Left colon (tissue), 2 donors: ENCODE results near the gene STRIT1. TPM values are rescaled to one million over a fixed set of nuclear protein-coding genes. Genes with fewer than 3 reads are reported as not detected.
"Not testable (repeated sequence)": the region's sequence is repeated elsewhere in the genome, so short reads cannot be mapped to it uniquely, and the experiment has no call there.

Source experiments
- ATAC-seq: fragments of 200-7000 bp; cut with Tn5 transposase; one replicate; pipeline ENCODE4 v1.9.1; 2020; ENCODE audit warnings: mild to moderate bottlenecking, moderate library complexity
- DNase-seq, 2 donors: peaks; one replicate each; pipeline ENCODE4 v3.0.0-alpha.2; 2020
- intact Hi-C, 2 donors: fragments of 100-400 bp; cut with DNase I in 1 of 2; cut with micrococcal nuclease in 1 of 2; formaldehyde crosslinking; loops; one replicate each; pipeline versions ENCODE4 v1.11.2 to v1.14.0; 2022; cut with DNase I, micrococcal nuclease
- total RNA-seq, 2 donors: library from RNA; stranded (reverse); fragmentation: NEBNext Ultra II Directional; extraction: Animal tissue kit (Norgen Biotek cat#: 25700); gene quantifications; one replicate each; pipeline ENCODE4 v1.2.1, GENCODE V29; 2021
- donor health status: DM: no; HTN: no; CAD: no.
- donor health status: DM: yes; HTN: yes; CAD: no.

Gene STRIT1
- total RNA-seq, 2 donors from 2014 or later = not detected

DNA sequence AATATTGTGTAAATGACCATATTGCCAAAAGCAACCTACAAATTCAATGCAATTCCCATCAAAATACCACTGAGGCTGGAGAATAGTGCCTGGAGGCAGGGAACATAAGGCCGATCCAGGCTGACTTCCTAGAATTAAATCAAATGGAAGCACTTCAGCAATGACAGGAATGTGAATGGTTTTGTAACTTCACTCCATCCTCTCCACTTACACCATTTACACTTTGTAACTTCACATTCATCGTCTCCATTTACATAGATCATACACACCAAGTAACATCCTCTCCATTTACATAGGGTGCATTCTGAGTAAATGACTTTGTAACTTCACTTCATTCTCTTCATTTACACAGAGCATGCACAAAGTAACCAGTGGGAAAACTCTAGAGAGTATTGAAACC is 11.6 kb downstream of the STRIT1 start:
- ATAC-seq (no peak), DNase-seq (no peak)
- intact Hi-C loops = no loop called here

DNA sequence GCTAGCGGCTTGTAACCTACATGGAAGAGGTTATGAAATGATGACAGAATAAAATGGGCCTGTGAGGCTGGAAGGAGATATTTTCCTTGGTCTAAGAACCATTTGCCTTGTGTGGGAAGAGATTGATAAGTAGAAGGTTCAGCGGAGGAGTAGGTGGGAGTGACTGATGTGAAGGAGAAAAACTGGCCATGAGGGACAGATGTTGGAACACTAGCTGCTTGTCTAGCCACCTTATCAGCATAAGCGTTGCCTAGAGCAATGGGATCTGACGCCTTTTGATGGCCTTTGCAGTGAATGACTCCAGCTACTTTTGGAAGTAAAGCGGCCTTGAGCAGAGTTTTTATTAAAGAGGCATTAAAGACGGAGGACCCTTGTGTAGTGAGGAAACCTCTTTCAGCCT is 17.4 kb downstream of the STRIT1 start:
- ATAC-seq, intact Hi-C loops, DNase-seq: not testable (repeated sequence)

DNA sequence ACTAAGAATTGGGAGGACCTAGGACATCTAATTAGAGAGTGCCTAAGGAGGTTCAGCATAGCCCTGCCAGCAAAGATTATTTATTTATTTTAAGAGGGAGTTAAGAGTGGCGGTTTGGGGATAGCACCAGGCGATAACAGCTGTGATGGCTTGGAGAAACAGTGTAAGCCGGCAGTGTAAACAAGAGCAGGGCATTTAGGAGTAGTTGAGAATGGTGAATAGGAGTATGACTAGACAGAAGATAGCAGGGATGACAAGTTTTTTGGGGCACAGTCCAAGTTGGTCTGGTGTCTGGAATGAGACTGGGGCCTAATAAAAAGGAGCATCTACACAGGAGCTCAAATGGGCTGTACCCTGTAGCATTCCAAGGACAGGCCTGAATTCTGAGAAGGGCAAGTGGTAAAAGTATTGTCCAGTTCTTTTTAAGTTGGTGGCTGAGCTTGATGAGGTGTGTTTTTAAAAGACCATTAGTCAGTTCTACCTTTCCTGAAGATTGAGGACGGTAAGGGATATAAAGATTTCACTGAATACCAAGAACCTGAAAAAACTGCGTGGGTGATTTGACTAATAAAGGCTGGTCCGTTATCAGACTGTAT is 18.2 kb downstream of the STRIT1 start:
- not testable (repeated sequence) for ATAC-seq, DNase-seq

DNA sequence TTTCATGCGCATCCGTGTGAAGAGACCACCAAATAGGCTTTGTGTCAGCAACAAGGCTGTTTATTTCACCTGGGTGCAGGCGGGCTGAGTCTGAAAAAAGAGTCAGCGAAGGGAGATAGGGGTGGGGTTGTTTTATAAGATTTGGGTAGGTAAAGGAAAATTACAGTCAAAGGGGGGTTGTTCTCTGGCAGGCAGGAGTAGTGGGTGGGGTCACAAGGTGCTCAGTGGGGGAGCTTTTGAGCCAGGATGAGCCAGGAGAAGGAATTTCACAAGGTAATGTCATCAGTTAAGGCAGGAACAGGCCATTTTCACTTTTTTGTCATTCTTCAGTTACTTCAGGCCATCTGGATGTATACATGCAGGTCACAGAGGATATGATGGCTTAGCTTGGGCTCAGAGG is 19.0 kb downstream of the STRIT1 start:
- DNase-seq, ATAC-seq, intact Hi-C loops: not testable (repeated sequence)

More for the DNA sequence above, 18.2 kb downstream of the STRIT1 start:
- intact Hi-C loops = not testable (repeated sequence)

DNA sequence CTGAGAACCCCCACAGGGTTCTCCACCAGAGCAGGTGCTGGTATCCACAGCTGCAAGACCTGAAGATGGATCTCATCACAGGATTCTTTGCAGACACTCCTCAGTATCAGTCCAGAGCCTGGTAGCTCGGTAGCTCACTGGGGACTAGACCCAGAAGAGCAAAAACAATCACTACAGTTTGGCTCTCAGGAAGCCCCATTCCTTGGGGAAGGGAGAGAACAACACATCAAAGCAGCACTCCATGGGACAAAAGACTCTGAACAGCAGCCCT is 22.2 kb downstream of the STRIT1 start:
- no peak for ATAC-seq
- intact Hi-C loops = no loop called here
- no peak for DNase-seq

DNA sequence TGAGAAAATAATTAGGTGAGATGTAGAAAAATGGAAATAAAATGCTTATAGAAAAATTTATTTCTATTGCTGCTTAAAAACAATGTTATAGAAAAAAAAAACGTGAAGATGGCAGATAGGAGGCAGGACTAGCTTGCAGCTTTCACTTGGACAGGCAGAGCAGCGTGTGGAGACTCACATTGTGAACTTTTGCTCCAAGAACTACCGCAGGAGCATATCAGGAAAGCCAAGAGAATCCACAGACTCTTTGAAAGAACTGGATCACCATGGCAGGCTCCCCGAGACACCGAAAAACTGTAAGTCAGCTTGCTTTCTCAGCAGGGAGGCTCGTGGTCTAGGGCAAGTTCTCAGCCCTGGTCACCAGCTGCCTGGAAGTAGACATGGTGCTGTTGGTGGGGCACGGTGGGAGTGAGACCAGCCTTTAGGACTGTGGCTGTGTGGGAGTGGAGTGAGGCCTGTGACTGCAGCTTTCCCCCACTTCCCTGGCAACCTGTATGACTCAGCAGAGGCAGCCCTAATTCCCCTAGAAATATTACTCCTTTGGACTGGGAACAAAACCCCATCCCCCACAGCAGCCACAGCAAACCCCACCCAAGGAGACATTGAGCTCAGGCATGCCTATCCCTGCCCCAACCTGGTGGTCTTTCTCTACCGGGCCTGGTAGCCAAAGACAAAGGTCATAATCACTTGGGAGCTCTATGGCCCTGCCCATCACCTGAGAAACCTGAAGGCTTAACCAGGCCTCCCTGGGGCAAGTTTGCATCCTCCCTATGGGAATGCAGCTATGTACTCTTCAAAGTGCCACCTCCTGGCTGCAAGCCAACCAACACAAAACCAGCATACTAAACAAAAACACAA is 22.8 kb downstream of the STRIT1 start:
- intact Hi-C loops = no loop called here
- DNase-seq (no peak), ATAC-seq (no peak)

DNA sequence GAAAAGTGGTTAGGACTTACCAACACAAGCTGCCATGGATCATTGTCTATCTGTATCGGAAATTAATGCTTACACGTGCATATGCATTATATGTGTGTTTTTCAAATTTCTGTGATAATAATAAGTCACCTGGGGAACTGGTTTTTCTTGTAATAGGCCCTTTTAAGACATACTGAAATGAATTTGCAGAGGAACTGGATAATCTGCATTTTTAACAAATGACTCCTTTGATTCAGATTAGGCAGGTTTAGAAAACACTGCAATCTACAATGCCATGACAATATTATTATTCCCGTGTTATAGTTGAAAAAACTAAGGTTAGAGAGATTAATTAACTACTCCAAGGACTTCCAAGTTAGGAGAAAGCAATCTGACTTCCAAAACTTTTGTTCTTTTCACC is 23.4 kb downstream of the STRIT1 start:
- DNase-seq (no peak), ATAC-seq (no peak)
- intact Hi-C loops = no loop called here

DNA sequence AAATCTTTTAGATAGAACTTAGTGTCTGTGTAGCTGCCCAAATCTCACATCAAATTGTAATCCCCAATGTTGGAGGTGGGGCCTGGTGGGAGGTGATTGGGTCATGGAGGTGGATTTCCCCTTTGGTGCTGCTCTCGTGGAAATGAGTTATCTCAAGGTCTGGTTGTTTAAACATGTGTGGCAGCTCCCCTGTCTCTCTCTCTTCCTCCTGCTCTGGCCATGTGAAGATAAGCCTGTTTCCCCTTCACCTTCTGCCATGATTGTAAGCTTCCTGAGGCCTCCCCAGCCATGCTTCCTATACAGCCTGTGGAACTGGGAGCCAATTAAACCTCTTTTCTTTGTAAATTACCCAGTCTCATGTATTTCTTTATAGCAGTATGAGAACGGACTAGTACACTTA is 30.6 kb downstream of the STRIT1 start:
- intact Hi-C loops, DNase-seq, ATAC-seq: not testable (repeated sequence)

DNA sequence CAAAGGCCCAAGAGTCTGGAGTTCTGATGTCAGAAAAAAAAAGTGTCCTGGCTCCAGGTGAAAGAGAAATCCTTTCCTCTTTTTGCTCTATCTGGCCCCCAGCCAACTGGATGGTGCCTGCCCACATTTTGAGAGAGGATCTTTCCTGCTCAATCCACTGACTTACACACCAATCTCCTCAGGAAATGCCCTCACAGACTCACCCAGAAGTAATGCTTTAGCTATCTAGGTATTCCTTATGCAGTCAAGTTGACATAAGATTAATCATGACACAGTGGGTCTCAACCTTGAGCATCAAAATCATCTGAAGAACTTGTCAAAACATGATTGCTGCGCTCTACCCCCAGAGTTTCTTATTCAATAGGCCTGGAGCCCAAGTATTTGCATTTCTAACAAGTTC is 31.2 kb downstream of the STRIT1 start:
- intact Hi-C loops = no loop called here
- no peak for DNase-seq

DNA sequence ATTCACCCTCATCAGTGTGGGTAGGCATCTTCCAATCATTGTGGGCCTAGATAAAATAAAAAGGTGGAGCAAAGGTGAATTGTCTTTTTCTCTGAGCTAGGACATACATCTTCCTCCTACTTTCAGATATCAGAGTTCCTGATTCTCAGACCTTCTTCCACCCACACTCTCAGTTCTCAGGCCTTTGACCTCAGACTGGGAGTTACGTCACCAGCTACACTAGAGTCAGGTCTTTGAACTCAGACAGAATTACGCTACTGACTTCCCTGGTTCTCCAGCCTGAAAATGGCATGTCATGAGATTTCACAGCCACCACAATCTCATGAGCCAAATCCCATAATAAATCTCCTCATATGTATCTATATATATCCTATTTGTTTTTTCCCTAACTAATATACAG is 39.0 kb downstream of the STRIT1 start:
- DNase-seq (no peak), ATAC-seq (no peak)
- intact Hi-C loops = no loop called here

More for the DNA sequence above, 31.2 kb downstream of the STRIT1 start:
- no peak for ATAC-seq

DNA sequence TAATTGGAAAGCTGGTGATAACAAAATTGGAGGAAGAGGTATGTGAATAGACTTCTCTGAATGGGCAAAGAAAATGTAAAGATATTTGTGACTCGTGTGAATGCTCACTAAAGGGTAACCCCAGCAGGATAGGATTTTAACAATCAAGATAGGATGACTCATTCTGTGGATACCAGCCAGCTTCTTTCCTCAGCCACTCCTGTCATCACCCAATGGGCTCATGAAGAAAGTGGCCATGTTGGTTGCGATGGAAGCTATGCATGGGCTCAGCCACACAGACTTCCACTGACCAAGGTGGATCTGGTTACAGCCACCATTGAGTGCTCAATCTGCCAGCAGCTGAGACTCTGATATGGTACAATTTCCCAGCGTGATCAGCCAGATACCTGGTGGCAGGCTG is 40.9 kb downstream of the STRIT1 start:
- no peak for ATAC-seq
- DNase-seq = no peak
- intact Hi-C loops = no loop called here

DNA sequence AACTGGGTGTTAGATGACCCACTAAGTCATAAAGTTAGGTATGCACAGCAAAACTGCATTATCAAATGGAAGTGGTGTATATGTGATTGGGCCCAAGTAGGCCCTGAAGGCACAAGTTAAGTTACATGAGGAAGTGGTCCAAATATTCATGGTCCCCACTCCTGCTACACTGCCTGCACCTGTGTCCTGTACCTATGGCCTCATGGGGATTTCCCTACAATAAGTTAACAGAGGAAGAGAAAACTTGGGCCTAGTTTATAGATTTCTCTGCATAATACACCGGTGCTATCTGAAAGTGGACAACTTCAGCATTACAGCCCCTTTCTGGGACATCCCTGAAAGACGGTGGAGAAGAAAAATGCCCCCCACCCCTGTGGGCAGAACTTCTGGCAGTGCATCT is 41.5 kb downstream of the STRIT1 start:
- intact Hi-C loops = no loop called here
- ATAC-seq (no peak), DNase-seq (no peak)

DNA sequence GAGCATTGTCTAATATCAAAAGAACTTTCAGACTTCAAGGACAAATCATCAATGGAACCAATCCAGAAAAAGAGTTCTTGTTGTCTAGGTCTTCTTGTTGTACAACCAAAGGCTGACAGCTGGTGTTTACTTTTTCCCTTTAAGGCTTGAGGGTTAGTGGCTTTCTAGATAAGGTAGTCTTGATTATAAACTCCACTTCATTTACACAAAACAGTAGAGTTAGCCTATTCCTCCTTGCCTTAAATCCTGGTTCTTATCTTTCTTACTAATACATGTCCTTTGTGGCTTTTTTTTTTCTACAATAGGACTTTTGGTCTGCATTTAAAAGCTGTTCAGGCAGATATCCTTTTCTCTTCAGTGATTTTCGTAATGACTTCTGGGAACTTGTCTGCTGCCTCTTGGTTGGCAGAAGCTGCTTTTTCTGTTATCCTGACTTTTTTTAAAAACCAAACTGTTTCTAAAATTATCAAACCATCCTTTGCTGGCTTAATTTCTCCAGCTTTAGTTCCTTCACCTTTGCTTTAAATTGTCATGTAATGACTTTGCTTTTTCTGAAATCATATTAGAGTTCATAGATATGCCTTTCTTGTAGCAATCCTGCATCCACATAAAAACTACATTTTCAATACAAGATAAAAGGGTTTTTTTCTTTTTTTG is 44.8 kb downstream of the STRIT1 start:
- ATAC-seq = no peak
- DNase-seq = no peak
- intact Hi-C loops = no loop called here

DNA sequence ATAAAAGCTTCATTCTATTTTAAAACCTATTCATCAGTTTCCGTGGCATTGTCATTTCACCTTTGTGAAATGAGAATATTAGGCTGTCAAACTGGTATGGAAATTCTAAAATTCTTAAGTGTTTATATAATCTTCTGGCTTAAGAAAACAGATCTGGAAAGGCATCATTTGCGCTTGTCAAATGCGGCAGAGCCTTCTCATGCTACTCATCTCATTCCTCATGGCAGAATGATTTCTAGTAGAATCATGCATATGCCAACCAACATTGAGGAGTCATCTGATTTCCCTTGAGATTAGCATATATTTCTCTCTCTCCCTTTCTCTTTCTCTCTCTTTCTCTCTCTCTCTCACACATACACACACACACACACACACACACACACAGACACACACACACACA is 48.8 kb downstream of the STRIT1 start:
- DNase-seq (no peak), ATAC-seq (no peak)
- intact Hi-C loops = no loop called here

DNA sequence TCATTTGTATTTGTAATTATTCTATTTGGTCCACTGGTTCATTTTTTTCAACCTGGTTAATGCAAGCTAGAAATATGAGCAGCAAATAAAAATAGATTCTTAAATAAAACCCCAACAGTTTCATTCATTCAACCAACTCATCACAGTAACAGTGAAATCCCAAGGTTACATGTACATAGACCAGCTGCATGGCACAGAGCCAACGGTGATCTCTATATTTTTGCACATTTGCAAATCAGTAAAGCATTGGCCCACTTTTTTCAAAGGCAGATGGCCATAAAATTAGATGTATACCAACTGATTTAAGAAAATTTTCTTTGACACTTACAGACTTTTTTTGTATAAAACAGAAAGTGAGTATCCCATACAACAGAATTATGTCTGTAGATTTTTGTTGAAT is 49.3 kb downstream of the STRIT1 start:
- DNase-seq (no peak), ATAC-seq (no peak)
- intact Hi-C loops = no loop called here

DNA sequence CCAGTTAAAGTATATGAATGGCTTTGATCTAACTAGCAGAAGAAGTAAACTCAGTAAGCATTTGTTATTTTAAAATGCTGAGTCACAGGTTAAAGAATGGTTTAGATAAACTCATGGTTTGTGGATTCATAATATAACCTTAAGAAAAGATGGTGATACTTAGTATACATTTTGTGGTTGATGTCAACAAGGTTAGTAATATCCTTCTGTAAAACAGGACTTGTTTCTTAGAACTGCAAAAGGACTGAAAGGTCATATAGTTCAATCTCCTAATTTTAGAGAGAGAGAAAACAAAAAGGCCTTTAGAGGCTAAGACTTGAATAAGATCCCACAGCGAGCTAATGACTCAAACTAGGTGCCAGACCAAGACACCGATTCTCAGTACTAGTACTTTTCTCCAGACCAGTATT is 50.0 kb downstream of the STRIT1 start:
- ATAC-seq (no peak), DNase-seq (no peak)
- intact Hi-C loops = no loop called here

DNA sequence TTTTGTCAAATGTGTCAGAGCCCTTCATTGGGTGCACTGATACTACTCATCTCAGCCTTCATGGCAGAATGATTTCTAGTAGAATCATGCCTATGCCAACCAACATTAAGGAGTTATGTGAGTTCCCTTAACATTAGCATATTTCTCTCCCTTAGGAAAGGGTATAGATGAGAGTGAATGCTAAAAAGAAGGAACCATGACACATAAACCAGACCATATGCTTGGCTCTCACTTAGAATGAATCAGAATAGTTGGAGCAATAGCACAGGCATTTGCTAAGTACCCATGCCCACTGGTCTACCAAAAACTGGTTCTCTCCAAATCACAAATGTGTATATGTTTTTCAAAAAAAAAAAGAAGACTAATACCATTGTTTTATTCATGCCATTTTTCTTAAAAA is 51.1 kb downstream of the STRIT1 start:
- DNase-seq (no peak), ATAC-seq (no peak)
- intact Hi-C loops = no loop called here

DNA sequence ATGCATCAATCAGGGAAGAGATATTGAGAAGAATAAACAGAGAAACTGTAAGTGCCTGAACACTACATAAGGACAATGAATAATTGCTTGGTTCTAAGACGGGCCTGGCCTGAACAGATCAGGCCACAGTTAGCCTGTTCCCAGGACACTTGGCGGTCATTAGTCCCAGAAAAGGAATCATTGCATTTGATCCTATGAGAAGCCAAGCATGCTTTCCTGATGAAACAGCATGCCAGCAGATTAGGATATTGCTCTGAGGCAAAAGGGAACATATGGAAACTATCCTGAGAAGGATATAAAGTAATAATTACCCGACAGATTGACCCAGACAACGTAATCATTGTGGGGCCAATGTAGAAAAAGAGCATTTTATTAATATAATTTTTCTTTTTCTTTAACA is 51.9 kb downstream of the STRIT1 start:
- intact Hi-C loops = no loop called here
- no peak for ATAC-seq
- no peak for DNase-seq
